ENCODE data around the gene BACH2. TPM values are rescaled to one million over a fixed set of nuclear protein-coding genes. Genes with fewer than 3 reads are reported as not detected.

The BACH2 gene
- polyA plus RNA-seq, 1 of the 3 experiments (the other 2 are of a cell fraction), result 0.46 TPM

DNA sequence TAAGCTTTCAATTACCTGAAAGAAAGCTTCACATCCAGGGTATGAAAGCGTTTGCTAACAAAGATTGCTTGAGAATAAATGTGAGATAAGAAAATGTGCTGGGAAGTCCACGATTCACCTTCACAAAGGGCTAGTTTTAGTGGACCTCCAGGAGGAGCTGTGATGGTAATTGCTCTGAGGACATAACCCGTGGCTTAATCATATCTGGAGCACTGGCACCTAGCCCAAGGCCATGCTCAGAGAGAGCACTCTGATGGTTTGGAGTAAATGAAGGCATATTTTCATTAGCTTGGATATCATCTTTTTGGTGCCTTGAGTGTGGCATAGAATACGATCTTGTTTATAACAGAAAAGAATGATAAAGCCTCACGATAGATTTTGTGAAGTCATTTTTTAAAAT lies 46.9 kb upstream of the BACH2 start:
- Histone ChIP-seq H3K4me1 (ENCODE audit: control insufficient read depth in 1 of 2, insufficient read depth in 2 of 2, low read depth in 1 of 2, low read length in 1 of 2) (peaks cover 0 to 3% of the 10 kb centered on the region in 2 experiments; a peak in 2 of 4 replicates), H4K20me1 (ENCODE audit: insufficient read depth) (no peaks in the 10 kb centered on the region), H3K4me2 (no peak overlapping the region), H3F3A (replicated peaks; ENCODE audit: insufficient read depth) (no peaks in the 10 kb centered on the region), H3K9me3 (no peaks in the 10 kb centered on the region), H3K79me2 (ENCODE audit: insufficient read depth) (no peaks in the 10 kb centered on the region), H3K9ac (no peak overlapping the region), H3K36me3 (replicated peaks in 1 of 2; ENCODE audit: control insufficient read depth in 1 of 2, insufficient read depth in 2 of 2, low read length in 1 of 2) (no peaks in the 10 kb centered on the region), H2AFZ (ENCODE audit: low read depth) (no peak overlapping the region), H3K9me2 (no peaks in the 10 kb centered on the region), H3K4me3 (ENCODE audit: low read depth in 2 of 2, low read length in 1 of 2) (no peak overlapping the region), H3K27ac (ENCODE audit: low read depth in 2 of 2, low read length in 1 of 2) (no peak overlapping the region), H3K27me3 (ENCODE audit: insufficient read depth) (no peaks in the 10 kb centered on the region; the same call in 1 of the 2 replicates)
- CTCF ChIA-PET, result interaction anchor here (0.9 to 2.9 kb wide), 6 partner anchors 9 to 403 kb away, joined by 3 to 16 read pairs (median 4); no protein-coding TSS in a partner anchor
- peak; percentile 20 for DNase-seq
- POLR2A ChIA-PET, result no interaction called here
- 25% methylated on average over 5 of the region's 5 CpGs for WGBS (ENCODE audit: low lambda C conversion rate)
- TF ChIP-seq, protein P1, sequence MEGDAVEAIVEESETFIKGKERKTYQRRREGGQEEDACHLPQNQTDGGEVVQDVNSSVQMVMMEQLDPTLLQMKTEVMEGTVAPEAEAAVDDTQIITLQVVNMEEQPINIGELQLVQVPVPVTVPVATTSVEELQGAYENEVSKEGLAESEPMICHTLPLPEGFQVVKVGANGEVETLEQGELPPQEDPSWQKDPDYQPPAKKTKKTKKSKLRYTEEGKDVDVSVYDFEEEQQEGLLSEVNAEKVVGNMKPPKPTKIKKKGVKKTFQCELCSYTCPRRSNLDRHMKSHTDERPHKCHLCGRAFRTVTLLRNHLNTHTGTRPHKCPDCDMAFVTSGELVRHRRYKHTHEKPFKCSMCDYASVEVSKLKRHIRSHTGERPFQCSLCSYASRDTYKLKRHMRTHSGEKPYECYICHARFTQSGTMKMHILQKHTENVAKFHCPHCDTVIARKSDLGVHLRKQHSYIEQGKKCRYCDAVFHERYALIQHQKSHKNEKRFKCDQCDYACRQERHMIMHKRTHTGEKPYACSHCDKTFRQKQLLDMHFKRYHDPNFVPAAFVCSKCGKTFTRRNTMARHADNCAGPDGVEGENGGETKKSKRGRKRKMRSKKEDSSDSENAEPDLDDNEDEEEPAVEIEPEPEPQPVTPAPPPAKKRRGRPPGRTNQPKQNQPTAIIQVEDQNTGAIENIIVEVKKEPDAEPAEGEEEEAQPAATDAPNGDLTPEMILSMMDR (IDR thresholded peaks at IDR 0.05), result peak; percentile 27; the same call in 1 of the 2 replicates
- TF ChIP-seq, protein P2, sequence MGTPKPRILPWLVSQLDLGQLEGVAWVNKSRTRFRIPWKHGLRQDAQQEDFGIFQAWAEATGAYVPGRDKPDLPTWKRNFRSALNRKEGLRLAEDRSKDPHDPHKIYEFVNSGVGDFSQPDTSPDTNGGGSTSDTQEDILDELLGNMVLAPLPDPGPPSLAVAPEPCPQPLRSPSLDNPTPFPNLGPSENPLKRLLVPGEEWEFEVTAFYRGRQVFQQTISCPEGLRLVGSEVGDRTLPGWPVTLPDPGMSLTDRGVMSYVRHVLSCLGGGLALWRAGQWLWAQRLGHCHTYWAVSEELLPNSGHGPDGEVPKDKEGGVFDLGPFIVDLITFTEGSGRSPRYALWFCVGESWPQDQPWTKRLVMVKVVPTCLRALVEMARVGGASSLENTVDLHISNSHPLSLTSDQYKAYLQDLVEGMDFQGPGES (IDR thresholded peaks at IDR 0.05; ENCODE audit: low read depth, low read length), result no peak

DNA sequence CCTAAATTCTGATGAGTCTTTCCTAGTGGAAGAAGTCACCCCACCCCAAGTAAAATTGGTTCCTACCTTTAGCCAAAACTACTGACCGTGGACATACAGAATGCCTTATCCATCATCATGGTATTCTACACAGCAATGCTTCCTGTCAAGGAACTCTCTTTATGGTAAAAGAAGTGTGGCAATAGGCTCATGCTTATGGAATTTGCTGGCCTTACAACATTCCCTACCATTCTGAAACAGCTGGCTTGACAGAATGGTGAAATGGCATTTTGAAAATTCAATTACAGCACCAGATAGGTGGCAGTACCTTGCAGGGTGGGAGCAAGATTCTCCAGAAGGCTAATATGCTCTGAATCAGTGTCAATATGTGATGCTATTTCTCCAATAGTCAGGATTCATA lies 41.8 kb upstream of the BACH2 start:
- H3K4me1 ChIP-seq (ENCODE audit: control insufficient read depth in 1 of 2, insufficient read depth in 2 of 2, low read depth in 1 of 2, low read length in 1 of 2), result 0 out of 4 replicates have a peak, but pooled peaks cover 0 to under 1% of the 10 kb centered on the region in 2 experiments
- H2AFZ ChIP-seq (ENCODE audit: low read depth), result no peak overlapping the region
- no peaks in the 10 kb centered on the region for H3K36me3 ChIP-seq (replicated peaks in 1 of 2; ENCODE audit: control insufficient read depth in 1 of 2, insufficient read depth in 2 of 2, low read length in 1 of 2)
- DNase-seq, result no peak
- no peak overlapping the region for H3K4me2 ChIP-seq
- 67% methylated on average over 1 of the region's 1 CpG for WGBS (ENCODE audit: low lambda C conversion rate)
- ChIA-PET POLR2A (no interaction called here), CTCF (interaction anchor here (1.9 kb wide), 1 partner anchor 55 kb away, joined by 5 read pairs; no protein-coding TSS in a partner anchor)
- no peaks in the 10 kb centered on the region for H3F3A ChIP-seq (replicated peaks; ENCODE audit: insufficient read depth)
- TF ChIP-seq, protein P3, sequence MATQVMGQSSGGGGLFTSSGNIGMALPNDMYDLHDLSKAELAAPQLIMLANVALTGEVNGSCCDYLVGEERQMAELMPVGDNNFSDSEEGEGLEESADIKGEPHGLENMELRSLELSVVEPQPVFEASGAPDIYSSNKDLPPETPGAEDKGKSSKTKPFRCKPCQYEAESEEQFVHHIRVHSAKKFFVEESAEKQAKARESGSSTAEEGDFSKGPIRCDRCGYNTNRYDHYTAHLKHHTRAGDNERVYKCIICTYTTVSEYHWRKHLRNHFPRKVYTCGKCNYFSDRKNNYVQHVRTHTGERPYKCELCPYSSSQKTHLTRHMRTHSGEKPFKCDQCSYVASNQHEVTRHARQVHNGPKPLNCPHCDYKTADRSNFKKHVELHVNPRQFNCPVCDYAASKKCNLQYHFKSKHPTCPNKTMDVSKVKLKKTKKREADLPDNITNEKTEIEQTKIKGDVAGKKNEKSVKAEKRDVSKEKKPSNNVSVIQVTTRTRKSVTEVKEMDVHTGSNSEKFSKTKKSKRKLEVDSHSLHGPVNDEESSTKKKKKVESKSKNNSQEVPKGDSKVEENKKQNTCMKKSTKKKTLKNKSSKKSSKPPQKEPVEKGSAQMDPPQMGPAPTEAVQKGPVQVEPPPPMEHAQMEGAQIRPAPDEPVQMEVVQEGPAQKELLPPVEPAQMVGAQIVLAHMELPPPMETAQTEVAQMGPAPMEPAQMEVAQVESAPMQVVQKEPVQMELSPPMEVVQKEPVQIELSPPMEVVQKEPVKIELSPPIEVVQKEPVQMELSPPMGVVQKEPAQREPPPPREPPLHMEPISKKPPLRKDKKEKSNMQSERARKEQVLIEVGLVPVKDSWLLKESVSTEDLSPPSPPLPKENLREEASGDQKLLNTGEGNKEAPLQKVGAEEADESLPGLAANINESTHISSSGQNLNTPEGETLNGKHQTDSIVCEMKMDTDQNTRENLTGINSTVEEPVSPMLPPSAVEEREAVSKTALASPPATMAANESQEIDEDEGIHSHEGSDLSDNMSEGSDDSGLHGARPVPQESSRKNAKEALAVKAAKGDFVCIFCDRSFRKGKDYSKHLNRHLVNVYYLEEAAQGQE (IDR thresholded peaks at IDR 0.05; ENCODE audit: low read depth, low read length), result no peak
- TF ChIP-seq, protein P2 (IDR thresholded peaks at IDR 0.05; ENCODE audit: low read depth, low read length), result no peak
- no peak for TF ChIP-seq GATA2 (CRISPR knock-in tag; IDR thresholded peaks at IDR 0.05)
- TF ChIP-seq, protein P4, sequence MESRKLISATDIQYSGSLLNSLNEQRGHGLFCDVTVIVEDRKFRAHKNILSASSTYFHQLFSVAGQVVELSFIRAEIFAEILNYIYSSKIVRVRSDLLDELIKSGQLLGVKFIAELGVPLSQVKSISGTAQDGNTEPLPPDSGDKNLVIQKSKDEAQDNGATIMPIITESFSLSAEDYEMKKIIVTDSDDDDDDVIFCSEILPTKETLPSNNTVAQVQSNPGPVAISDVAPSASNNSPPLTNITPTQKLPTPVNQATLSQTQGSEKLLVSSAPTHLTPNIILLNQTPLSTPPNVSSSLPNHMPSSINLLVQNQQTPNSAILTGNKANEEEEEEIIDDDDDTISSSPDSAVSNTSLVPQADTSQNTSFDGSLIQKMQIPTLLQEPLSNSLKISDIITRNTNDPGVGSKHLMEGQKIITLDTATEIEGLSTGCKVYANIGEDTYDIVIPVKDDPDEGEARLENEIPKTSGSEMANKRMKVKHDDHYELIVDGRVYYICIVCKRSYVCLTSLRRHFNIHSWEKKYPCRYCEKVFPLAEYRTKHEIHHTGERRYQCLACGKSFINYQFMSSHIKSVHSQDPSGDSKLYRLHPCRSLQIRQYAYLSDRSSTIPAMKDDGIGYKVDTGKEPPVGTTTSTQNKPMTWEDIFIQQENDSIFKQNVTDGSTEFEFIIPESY (IDR thresholded peaks at IDR 0.05; ENCODE audit: borderline replicate concordance, low read depth), result no peak
- H3K79me2 ChIP-seq (ENCODE audit: insufficient read depth), result no peaks in the 10 kb centered on the region
- no peaks in the 10 kb centered on the region for H3K9me3 ChIP-seq
- no peak overlapping the region for H3K9ac ChIP-seq
- H3K27ac ChIP-seq (ENCODE audit: low read depth in 2 of 2, low read length in 1 of 2), result no peak overlapping the region
- no peaks in the 10 kb centered on the region for H4K20me1 ChIP-seq (ENCODE audit: insufficient read depth)
- H3K9me2 ChIP-seq, result no peaks in the 10 kb centered on the region
- H3K27me3 ChIP-seq (ENCODE audit: insufficient read depth), result no peaks in the 10 kb centered on the region
- H3K4me3 ChIP-seq (ENCODE audit: low read depth in 2 of 2, low read length in 1 of 2), result no peak overlapping the region

All from SK-N-SH (cell line).